Measurements from ENCODE around the gene SRP68.

DNA sequence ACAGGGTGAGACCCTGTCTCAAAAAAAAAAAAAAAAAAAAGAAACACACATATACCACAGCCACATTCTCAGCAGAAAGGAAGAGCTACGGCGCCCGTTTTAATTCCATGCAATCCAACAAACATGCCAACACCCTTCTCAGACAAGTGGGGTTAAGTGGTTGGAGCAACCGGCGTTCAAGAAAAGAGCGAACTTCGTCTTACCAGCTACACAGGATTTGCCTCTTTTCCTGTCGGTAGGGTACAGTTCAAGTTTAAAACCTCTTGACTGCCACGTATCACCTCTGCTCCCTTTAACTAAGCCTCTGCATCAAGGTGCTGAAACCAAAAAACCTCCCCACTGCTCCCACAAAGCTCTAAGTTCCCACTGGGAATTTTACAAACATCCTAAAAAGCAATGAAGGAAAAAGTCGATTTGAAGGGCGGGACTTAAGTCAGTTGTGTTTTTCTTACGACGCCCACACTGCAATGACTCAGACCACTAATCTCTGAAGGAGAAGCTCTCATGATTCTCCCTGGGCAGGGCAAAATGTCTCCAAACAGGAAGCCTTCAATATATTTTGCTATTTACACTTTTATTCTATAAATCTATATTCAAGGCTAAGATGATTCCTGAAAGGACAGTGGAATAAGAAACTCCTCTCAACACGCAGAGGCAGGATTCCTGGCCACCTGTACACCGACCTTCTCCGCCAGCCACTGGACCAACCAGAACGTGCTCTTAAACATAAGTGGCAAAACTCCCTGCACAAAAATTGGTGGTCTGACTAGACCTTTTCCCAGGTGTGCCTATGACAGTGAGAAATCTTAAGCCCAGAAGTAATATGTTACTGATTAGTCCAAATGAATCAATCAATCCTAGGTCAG is 18.8 kb downstream of the SRP68 start:
- TF ChIP-seq GLIS3 (CRISPR knock-in tag; IDR thresholded peaks at IDR 0.05) (no peak), ZC3H10 (CRISPR knock-in tag; IDR thresholded peaks at IDR 0.05) (no peak), ZFP30 (CRISPR knock-in tag; IDR thresholded peaks at IDR 0.05) (no peak), RARB (CRISPR knock-in tag; IDR thresholded peaks at IDR 0.05) (no peak), PPARA (CRISPR knock-in tag; IDR thresholded peaks at IDR 0.05; ENCODE audit: borderline replicate concordance) (no peak), CREB5 (CRISPR knock-in tag; IDR thresholded peaks at IDR 0.05; ENCODE audit: low read depth) (no peak), ZFP3 (CRISPR knock-in tag; IDR thresholded peaks at IDR 0.05) (no peak), BACH2 (CRISPR knock-in tag; IDR thresholded peaks at IDR 0.05; ENCODE audit: borderline replicate concordance) (no peak), ESRRG (CRISPR knock-in tag; IDR thresholded peaks at IDR 0.05) (no peak), ZNF565 (CRISPR knock-in tag; conservative IDR thresholded peaks at IDR 0.05; ENCODE audit: low read depth) (no peak)
- TF ChIP-seq, protein P1, sequence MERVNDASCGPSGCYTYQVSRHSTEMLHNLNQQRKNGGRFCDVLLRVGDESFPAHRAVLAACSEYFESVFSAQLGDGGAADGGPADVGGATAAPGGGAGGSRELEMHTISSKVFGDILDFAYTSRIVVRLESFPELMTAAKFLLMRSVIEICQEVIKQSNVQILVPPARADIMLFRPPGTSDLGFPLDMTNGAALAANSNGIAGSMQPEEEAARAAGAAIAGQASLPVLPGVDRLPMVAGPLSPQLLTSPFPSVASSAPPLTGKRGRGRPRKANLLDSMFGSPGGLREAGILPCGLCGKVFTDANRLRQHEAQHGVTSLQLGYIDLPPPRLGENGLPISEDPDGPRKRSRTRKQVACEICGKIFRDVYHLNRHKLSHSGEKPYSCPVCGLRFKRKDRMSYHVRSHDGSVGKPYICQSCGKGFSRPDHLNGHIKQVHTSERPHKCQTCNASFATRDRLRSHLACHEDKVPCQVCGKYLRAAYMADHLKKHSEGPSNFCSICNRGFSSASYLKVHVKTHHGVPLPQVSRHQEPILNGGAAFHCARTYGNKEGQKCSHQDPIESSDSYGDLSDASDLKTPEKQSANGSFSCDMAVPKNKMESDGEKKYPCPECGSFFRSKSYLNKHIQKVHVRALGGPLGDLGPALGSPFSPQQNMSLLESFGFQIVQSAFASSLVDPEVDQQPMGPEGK (CRISPR knock-in tag; IDR thresholded peaks at IDR 0.05; ENCODE audit: borderline replicate concordance) = no peak
- TF ChIP-seq, protein P2, sequence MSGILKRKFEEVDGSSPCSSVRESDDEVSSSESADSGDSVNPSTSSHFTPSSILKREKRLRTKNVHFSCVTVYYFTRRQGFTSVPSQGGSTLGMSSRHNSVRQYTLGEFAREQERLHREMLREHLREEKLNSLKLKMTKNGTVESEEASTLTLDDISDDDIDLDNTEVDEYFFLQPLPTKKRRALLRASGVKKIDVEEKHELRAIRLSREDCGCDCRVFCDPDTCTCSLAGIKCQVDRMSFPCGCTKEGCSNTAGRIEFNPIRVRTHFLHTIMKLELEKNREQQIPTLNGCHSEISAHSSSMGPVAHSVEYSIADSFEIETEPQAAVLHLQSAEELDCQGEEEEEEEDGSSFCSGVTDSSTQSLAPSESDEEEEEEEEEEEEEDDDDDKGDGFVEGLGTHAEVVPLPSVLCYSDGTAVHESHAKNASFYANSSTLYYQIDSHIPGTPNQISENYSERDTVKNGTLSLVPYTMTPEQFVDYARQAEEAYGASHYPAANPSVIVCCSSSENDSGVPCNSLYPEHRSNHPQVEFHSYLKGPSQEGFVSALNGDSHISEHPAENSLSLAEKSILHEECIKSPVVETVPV (CRISPR knock-in tag; IDR thresholded peaks at IDR 0.05) = no peak
